HCT116 (cell line): Measurements from ENCODE around the gene OLA1. TPM values are rescaled to one million over a fixed set of nuclear protein-coding genes. Genes with fewer than 3 reads are reported as not detected.

Source experiments
- ATAC-seq: fragments of 200-7000 bp; cut with Tn5 transposase; 2 replicates; pipeline ENCODE4 v1.9.1; 2020; ENCODE audit warnings: mild to moderate bottlenecking, moderate library complexity
- BruUV-seq: library from RNA; stranded (reverse); fragments of 400-500 nt; replicated peaks from 2 replicates; lab custom pipeline; 2021; lab: Mats Ljungman, UMichigan
- CTCF ChIA-PET: fragments of 300-600 bp; sonication (Branson Sonifier 250); formaldehyde crosslinking; loops from one replicate; lab custom pipeline; 2021; ENCODE audit warnings: antibody characterized with exemption; lab: Charles Lee
- POLR2A ChIA-PET: fragments of 300-600, 350-600 bp; sonication (Branson Sonifier 250); formaldehyde crosslinking; loops from one replicate; lab custom pipeline; 2021; ENCODE audit warnings: antibody characterized with exemption; lab: Charles Lee
- RAD21 ChIA-PET, 2 experiments: fragments of 300-600 bp; sonication (Branson Sonifier 250); formaldehyde crosslinking; loops; one replicate each; lab custom pipeline; 2023; ENCODE audit warnings: low total read pairs in 2 of 2; ENCODE audit not compliant: uncharacterized antibody in 2 of 2, unreplicated experiment in 2 of 2, low non-redundant PET in 1 of 2; lab: Charles Lee
- DNase-seq: peaks from one replicate; pipeline ENCODE4 v3.0.0-alpha.2; 2010; ENCODE audit warnings: low read depth, low spot score
- H2AFZ ChIP-seq: fragments of 200-600 bp; shearing (Covaris generic), sonication (generic); 2 replicates; pipeline ENCODE4 v1.6.1; 2017; ENCODE audit warnings: low read depth, mixed run types, mixed read lengths, antibody characterized with exemption, low read length; ENCODE audit not compliant: poor library complexity, severe bottlenecking
- H3K27ac ChIP-seq: 2 replicates; pipeline ENCODE4 v1.5.1; 2012; ENCODE audit warnings: low read depth, low read length
- H3K27me3 ChIP-seq: fragments of 200-600 bp; sonication (generic); 2 replicates; pipeline ENCODE4 v1.6.1; 2016; ENCODE audit warnings: mixed run types, low read length, mixed read lengths; ENCODE audit not compliant: insufficient read depth
- H3K36me3 ChIP-seq, 2 experiments: fragments of 200-500 bp in 1 of 2; fragments of 200-600 bp in 1 of 2; sonication (Bioruptor generic) in 1 of 2; sonication (generic) in 1 of 2; 2 replicates each; pipeline versions ENCODE4 v1.5.1 to v1.6.1; 2014 to 2016; ENCODE audit warnings: low read length in 2 of 2, inconsistent platforms in 1 of 2, mixed read lengths in 1 of 2, mixed run types in 1 of 2; ENCODE audit not compliant: insufficient read depth in 2 of 2, control insufficient read depth in 1 of 2
- H3K4me1 ChIP-seq, 2 experiments: fragments of 200-600 bp in 1 of 2; sonication (generic) in 1 of 2; 2 replicates each; pipeline versions ENCODE4 v1.5.1 to v1.6.1; 2012 to 2017; ENCODE audit warnings: low read length in 2 of 2, inconsistent platforms in 1 of 2, mild to moderate bottlenecking in 1 of 2, mixed read lengths in 1 of 2, mixed run types in 1 of 2, moderate library complexity in 1 of 2; ENCODE audit not compliant: insufficient read depth in 2 of 2, control insufficient read depth in 1 of 2
- H3K4me2 ChIP-seq: fragments of 200-600 bp; sonication (generic); 2 replicates; pipeline ENCODE4 v1.6.1; 2017; ENCODE audit warnings: mixed run types, low read length, mixed read lengths
- H3K4me3 ChIP-seq, 2 experiments: fragments of 200-600 bp in 1 of 2; sonication (generic) in 1 of 2; replicated peaks in 1 of 2; 2 replicates each; pipeline ENCODE4 v1.5.1; 2011 to 2016; ENCODE audit warnings: low read length in 2 of 2, control low read depth in 1 of 2, low read depth in 1 of 2, mild to moderate bottlenecking in 1 of 2, mixed read lengths in 1 of 2, mixed run types in 1 of 2
- H3K79me2 ChIP-seq: fragments of 200-600 bp; sonication (generic); 2 replicates; pipeline ENCODE4 v1.6.1; 2017; ENCODE audit warnings: mild to moderate bottlenecking, mixed run types, low read length, moderate library complexity, mixed read lengths; ENCODE audit not compliant: insufficient read depth
- H3K9ac ChIP-seq: fragments of 200-600 bp; sonication (generic); 2 replicates; pipeline ENCODE4 v1.6.1; 2016; ENCODE audit warnings: low read length, mixed read lengths
- H3K9me2 ChIP-seq: fragments of 200-600 bp; sonication (generic), shearing (Covaris generic); 2 replicates; pipeline ENCODE4 v1.6.1; 2017; ENCODE audit warnings: mixed run types, mild to moderate bottlenecking, moderate library complexity; ENCODE audit not compliant: insufficient read depth
- H3K9me3 ChIP-seq, 2 experiments: fragments of 200-500 bp in 1 of 2; fragments of 200-600 bp in 1 of 2; sonication (Bioruptor generic) in 1 of 2; sonication (generic) in 1 of 2; 2 replicates each; pipeline ENCODE4 v1.6.1; 2014 to 2017; ENCODE audit warnings: low read length in 2 of 2, mixed read lengths in 2 of 2, inconsistent platforms in 1 of 2, low read depth in 1 of 2, mild to moderate bottlenecking in 1 of 2, mixed run types in 1 of 2, moderate library complexity in 1 of 2; ENCODE audit not compliant: control insufficient read depth in 1 of 2, insufficient read depth in 1 of 2
- H4K20me1 ChIP-seq: fragments of 200-600 bp; sonication (generic), shearing (Covaris generic); 2 replicates; pipeline ENCODE4 v1.6.1; 2017; ENCODE audit warnings: mixed run types, mild to moderate bottlenecking, moderate library complexity; ENCODE audit not compliant: insufficient read depth
- CBX3 ChIP-seq: IDR thresholded peaks from 2 replicates; pipeline ENCODE4 v1.6.1; 2012; ENCODE audit warnings: low read depth
- CEBPB ChIP-seq: IDR thresholded peaks from 2 replicates; pipeline ENCODE4 v1.6.1; 2012; ENCODE audit warnings: low read depth
- FOSL1 ChIP-seq: IDR thresholded peaks from 2 replicates; pipeline ENCODE4 v1.6.1; 2012; ENCODE audit warnings: low read depth
- JUND ChIP-seq: IDR thresholded peaks from 2 replicates; pipeline ENCODE4 v1.6.1; 2012
- SRF ChIP-seq: IDR thresholded peaks from 2 replicates; pipeline ENCODE4 v1.6.1; 2012; ENCODE audit warnings: low read depth
- ZNF274 ChIP-seq: fragments of 200-500 bp; sonication (Bioruptor generic); IDR thresholded peaks from 2 replicates; pipeline ENCODE4 v1.6.1; 2014; ENCODE audit warnings: mild to moderate bottlenecking, low read depth, low read length, inconsistent platforms
- intact Hi-C: fragments of 100-400 bp; cut with micrococcal nuclease; formaldehyde crosslinking; loops from 2 replicates; pipeline ENCODE4 v1.10.0; 2022
- total RNA-seq: library from RNA; stranded (reverse); gene quantifications from one replicate; pipeline ENCODE4 v1.2.1, GENCODE V29; 2021; ENCODE audit not compliant: unreplicated experiment

OLA1 gene
- total RNA-seq, 1 experiment from 2014 or later, result 219 TPM

DNA sequence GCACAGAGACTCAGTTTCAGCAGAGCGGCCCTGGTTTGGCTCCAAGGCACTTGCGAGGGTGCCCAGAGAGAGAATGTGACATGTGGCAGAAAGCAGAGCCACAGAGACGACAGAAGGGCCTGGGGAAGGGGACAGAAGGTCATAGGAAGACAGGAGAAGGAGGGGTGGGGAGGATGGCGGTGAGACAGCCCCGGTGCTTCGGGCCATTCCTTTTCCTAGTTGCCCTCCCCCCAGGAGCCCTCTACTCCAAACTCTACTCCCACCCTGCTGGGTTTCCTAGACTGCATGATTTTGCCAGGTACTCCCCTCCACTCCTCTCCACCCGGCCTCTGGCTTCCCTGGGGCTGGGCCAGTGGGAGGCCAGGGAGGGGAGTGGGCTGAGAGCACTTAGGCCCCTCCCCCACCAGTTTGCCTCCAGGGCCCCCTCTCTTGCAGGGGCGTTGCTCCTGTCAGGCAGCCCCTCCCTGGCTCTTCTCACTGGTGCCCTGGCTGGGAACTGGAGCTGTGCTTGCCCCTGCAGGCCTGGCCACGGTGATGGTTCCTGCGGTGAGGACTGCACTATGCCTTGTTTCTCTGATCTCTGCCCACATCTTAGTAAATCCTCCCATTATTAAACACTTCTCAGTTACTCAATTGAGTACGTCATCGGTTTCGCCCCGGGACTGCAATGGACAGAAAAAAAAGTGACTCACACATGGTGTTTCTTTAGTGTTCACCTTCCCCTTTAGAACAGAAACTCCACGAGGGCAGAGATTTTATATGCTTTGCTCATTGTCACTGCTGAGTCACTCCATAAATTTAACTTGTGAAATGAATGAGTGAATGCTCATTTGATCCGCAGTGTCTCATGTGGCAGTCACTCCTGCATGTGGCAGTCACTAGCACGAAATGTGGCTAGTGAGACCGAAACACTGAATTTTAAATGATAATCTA is 224.5 kb downstream of the OLA1 start:
- no peak overlapping the region for H3K9ac ChIP-seq
- H3K36me3 ChIP-seq, result no peaks in the 10 kb centered on the region
- peak overlapping the region; percentile 32; the same call in 1 of the 2 replicates for H3K4me2 ChIP-seq
- no peaks in the 10 kb centered on the region for H4K20me1 ChIP-seq
- no peak overlapping the region for H3K4me3 ChIP-seq
- CTCF ChIA-PET, result no interaction called here
- no peaks in the 10 kb centered on the region for H3K79me2 ChIP-seq
- ATAC-seq, result peak; percentile 49
- H3K4me1 ChIP-seq, result peaks cover 0 to 25% of the 10 kb centered on the region in 2 experiments; a peak in 2 of 4 replicates
- no TSS peak for BruUV-seq
- peak; percentile 27 for DNase-seq
- POLR2A ChIA-PET, result no interaction called here
- no peaks in the 10 kb centered on the region for H3K27me3 ChIP-seq
- RAD21 ChIA-PET, result no interaction called here
- H3K9me2 ChIP-seq, result no peaks in the 10 kb centered on the region
- H3K9me3 ChIP-seq, result no peaks in the 10 kb centered on the region
- no peak overlapping the region for H3K27ac ChIP-seq
- intact Hi-C loops, result no loop called here
- H2AFZ ChIP-seq, result no peak overlapping the region
- peak; percentile 55; the same call in 1 of the 2 replicates for TF ChIP-seq CBX3
- TF ChIP-seq JUND, result no peak
- no peak for TF ChIP-seq ZNF274
- TF ChIP-seq CEBPB, result no peak
- TF ChIP-seq FOSL1, result no peak; the same call in 1 of the 2 replicates
- TF ChIP-seq SRF, result no peak

Other genes starting within 250 kb of the OLA1 start
- gene SP9, start 86.4 kb upstream of the OLA1 start, total RNA-seq, result 0.69 TPM
- gene SCRN3, start 147.2 kb upstream of the OLA1 start, total RNA-seq, result 7.7 TPM
- 3.8 TPM for gene GPR155, start 238.5 kb upstream of the OLA1 start, total RNA-seq